IPS DF 6.9 (cell line): ENCODE results near the gene PARD6A.

Experiments used
- DNase-seq: peaks from one replicate; pipeline ENCODE4 v3.0.0-alpha.2; 2013; ENCODE audit warnings: low read depth, low spot score
- H3K27ac ChIP-seq: one replicate; pipeline ENCODE4 v1.5.1; 2013; ENCODE audit warnings: low read length, control low read depth
- H3K27me3 ChIP-seq: 2 replicates; pipeline ENCODE4 v1.6.1; 2013; ENCODE audit warnings: mild to moderate bottlenecking, low read length; ENCODE audit not compliant: control insufficient read depth, insufficient read depth
- H3K36me3 ChIP-seq: 2 replicates; pipeline ENCODE4 v1.6.1; 2013; ENCODE audit warnings: low read length; ENCODE audit not compliant: control insufficient read depth, insufficient read depth
- H3K4me1 ChIP-seq: 2 replicates; pipeline ENCODE4 v1.6.1; 2013; ENCODE audit warnings: low read length; ENCODE audit not compliant: control insufficient read depth, insufficient read depth
- H3K4me3 ChIP-seq: 2 replicates; pipeline ENCODE4 v1.5.1; 2013; ENCODE audit warnings: mild to moderate bottlenecking, low read length
- H3K9me3 ChIP-seq: 2 replicates; pipeline ENCODE4 v1.6.1; 2013; ENCODE audit warnings: low read length, inconsistent platforms; ENCODE audit not compliant: control insufficient read depth, insufficient read depth
- WGBS: extraction: QIAGEN DNeasy Blood & Tissue Kit; methylation state at CpG from one replicate; pipeline ENCODE4 v1.1.7; 2013; ENCODE audit warnings: mixed read lengths, missing lambda C conversion rate; ENCODE audit not compliant: insufficient read length, insufficient coverage; 5-methylcytosine and 5-hydroxymethylcytosine counted together

PARD6A gene

DNA sequence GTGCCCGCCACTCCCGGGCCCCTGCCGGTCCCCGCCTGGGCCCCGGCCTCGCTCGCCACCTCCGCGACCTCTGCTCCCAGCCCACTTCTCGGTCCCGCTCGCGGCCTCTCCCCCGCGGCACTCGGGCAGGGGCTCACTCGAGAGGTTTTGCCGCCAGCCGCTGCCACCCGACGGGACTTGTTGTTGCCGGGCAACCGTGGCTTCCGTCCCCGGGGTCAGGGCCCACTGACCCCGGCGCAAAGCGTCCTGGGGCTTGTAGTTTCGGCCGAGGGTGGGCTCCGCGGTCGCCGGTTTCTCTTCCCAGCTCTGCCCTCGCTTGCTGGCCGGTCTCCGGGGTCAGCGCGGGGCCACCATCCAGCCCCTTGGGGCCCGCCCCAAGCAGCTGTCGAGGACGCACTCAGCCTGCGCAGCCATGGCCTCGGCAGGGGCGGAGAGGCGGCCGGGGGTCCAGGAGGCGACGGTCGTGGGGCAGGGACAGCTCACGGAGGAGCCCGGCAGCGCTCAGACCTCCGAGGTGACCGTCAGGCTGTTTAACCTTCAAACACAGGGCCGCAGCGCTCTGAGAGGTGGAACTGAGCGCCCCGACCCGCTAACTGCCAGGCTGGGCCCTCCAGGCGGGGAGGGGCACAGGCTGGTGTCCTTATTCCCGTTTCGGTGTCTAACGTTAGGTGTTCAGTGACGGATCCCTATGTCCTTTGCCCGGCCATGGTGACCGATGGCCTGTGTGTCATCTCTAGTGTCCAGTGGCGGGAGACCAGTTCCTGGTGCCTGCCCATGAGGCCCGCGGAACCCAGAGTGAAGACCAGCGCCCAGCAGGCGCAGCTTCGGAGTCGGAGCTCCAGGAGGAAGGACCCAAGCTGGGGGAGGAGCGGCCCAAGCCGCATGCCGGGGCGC lies 6.0 kb downstream of the PARD6A start, which contains the start of the genes C16orf86 and ENKD1:
Gene C16orf86, plus strand, starts transcription at position 256 of the 894 bp plus-strand sequence. Its CDS starts 157 bp downstream, at position 413.
Gene ENKD1, minus strand, starts transcription at position 192 of the 894 bp plus-strand sequence. CDS start 308 bp downstream, outside the sequence.
- DNase-seq, result no peak
- Histone ChIP-seq H3K4me1 (peaks cover 4% of the 10 kb centered on the region; the same call in 1 of the 2 replicates), H3K9me3 (no peaks in the 10 kb centered on the region), H3K27me3 (no peaks in the 10 kb centered on the region), H3K36me3 (no peaks in the 10 kb centered on the region), H3K4me3 (peak within 1 kb of the TSS; percentile 73), H3K27ac (no peak within 1 kb of the TSS)
- WGBS, result no CpG with 5 or more reads among the region's 78 CpGs

DNA sequence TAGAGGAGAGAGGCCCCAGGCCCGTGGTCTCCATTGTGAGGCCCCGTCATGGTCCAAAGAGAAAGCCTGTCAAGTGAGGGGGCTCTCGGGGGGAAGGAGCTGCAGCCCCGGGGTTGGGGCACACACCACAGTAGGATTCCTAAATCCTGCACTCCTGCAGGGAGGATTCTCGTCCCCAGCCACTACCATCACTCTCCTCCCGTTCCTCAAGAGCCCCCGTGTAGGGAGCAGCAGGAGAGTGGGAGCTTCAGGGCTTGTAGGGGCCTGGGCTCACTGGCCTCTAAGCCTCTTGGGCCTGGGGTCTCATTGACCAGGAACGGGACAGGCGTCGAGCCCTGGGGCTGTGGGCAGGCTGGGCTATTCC lies 6.7 kb downstream of the PARD6A start:
- H3K4me3 ChIP-seq, result peak overlapping the region; percentile 73; the same call in 1 of the 2 replicates
- no peaks in the 10 kb centered on the region for H3K9me3 ChIP-seq
- H3K36me3 ChIP-seq, result no peaks in the 10 kb centered on the region
- H3K27me3 ChIP-seq, result no peaks in the 10 kb centered on the region
- H3K27ac ChIP-seq, result no peak overlapping the region
- no CpG with 5 or more reads among the region's 10 CpGs for WGBS
- no peak for DNase-seq
- peaks cover 4% of the 10 kb centered on the region; the same call in 1 of the 2 replicates for H3K4me1 ChIP-seq

- Histone ChIP-seq H3K9me3 (no peaks in the 10 kb centered on the region), H3K4me1 (peaks cover 4% of the 10 kb centered on the region; the same call in 1 of the 2 replicates), H3K27me3 (no peaks in the 10 kb centered on the region), H3K4me3 (no peak overlapping the region), H3K36me3 (no peaks in the 10 kb centered on the region), H3K27ac (no peak overlapping the region)
- no peak for DNase-seq
- WGBS, result no CpG with 5 or more reads among the region's 18 CpGs
Observed at GRCh38 chr16:67667817-67668494, 7.2 kb downstream of the PARD6A start.

DNA sequence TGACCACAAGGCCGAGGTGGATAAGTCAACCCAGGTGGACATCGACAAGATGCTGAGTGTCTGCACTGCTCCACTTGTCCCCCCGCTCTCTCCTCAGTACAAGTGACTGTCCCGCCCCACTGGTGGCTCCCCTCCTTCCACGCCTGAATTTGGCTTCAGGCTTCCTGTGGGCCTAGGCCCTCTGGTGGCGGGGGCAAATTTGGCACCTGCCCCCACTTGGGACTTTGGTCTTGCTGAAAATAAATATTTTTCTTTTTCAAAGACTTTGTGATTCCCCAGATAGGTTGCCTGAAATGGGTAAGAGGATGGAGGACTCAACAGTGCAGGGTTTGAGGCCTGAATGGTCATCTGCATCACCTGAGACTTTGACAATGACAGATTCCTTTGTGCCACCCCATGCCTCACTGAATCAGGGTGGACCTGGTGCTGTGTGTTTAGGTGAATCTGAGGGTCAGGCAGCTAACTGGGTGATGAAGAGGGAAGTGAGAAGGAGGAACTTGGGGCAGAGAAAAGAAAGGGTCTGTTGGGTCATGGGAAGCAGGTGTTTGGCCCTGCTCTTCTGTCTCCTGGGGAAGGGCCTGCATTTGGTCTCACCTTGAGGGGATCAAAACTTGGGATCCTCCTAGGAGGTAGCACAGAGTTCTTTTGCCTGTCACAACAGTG lies 7.9 kb downstream of the PARD6A start:
- H3K27ac ChIP-seq, result no peak overlapping the region
- no peaks in the 10 kb centered on the region for H3K9me3 ChIP-seq
- H3K4me1 ChIP-seq, result peaks cover 4% of the 10 kb centered on the region; the same call in 1 of the 2 replicates
- no peak overlapping the region for H3K4me3 ChIP-seq
- H3K27me3 ChIP-seq, result no peaks in the 10 kb centered on the region
- DNase-seq, result no peak
- whole genome bisulfite sequencing, result no CpG with 5 or more reads among the region's 6 CpGs
- H3K36me3 ChIP-seq, result no peaks in the 10 kb centered on the region

GRCh38 chr16:67669499-67670101 lies 8.8 kb downstream of the PARD6A start:
- no peaks in the 10 kb centered on the region for H3K36me3 ChIP-seq
- no peak overlapping the region for H3K4me3 ChIP-seq
- H3K4me1 ChIP-seq, result peaks cover 4% of the 10 kb centered on the region; the same call in 1 of the 2 replicates
- no peak overlapping the region for H3K27ac ChIP-seq
- DNase-seq, result no peak
- H3K9me3 ChIP-seq, result no peaks in the 10 kb centered on the region
- H3K27me3 ChIP-seq, result no peaks in the 10 kb centered on the region
- WGBS, result no CpG with 5 or more reads among the region's 10 CpGs

DNA sequence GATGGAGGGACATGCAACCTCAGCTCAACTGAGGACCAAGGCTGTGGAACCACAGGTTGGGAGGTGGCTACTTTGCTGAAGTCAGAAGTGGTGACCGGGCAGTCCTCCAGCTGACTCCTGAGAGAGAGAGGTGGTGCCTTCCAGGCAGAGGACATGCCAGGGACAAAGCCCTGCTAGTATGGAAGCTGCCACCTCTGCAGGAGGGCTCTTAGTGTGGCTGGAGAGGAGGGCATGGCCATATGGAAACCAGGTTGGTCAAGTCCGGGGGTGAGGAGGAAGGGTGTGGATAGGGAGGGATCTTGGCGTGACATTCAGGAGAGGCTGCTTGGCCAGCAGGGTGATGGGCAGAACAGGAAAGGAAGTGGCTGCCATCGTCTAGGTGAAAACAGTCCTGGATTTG lies 11.5 kb downstream of the PARD6A start:
- Histone ChIP-seq H3K9me3 (no peaks in the 10 kb centered on the region), H3K4me1 (no peaks in the 10 kb centered on the region), H3K36me3 (no peaks in the 10 kb centered on the region), H3K27ac (no peak overlapping the region), H3K4me3 (no peak overlapping the region), H3K27me3 (no peaks in the 10 kb centered on the region)
- WGBS, result no CpG with 5 or more reads among the region's 4 CpGs
- no peak for DNase-seq

DNA sequence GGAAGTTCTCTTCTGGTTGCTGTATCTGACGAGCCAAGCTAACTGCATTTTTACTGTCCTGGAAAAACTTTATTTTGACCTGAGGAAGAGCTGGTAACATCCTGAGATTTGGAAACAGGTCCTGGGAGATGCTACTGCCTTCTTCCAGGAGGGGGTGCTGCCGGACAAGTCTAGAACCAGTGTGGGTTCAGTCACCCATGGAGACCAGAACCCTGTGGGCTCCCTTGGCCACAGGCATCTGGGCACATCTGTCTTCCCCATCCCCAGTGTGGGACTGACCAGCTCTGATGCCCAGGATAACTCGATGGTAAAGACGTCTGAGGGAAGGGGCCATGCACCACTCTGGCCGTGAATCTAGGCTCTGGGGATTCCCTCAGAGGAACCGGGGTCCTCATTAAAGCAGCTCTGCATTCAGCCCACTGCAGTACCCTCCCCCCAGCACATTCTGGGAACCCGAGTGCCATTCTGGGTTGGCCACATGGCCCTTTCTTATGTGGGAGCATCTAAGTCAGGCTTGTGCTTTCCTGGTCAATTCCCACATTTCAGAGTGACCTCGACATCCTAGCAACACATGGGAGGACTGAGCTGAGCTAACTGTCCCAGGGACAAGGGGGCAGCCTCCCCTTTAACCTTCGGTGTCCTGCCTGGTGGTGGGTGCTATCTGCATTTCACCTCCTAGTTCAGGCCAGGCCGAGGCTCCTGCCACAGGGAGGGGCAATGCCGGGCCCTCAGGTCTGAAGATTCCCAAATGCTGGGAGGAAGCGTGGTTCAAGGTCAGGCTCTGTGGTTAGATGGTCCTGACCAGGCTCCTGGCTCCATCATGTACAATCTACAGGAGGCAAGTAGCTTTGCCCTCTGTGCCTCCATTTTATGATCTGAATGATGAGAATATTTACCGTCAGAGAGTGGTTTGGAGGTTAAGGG lies 12.2 kb downstream of the PARD6A start:
- no peak overlapping the region for H3K4me3 ChIP-seq
- no peak overlapping the region for H3K27ac ChIP-seq
- DNase-seq, result no peak
- no peaks in the 10 kb centered on the region for H3K9me3 ChIP-seq
- WGBS, result no CpG with 5 or more reads among the region's 13 CpGs
- no peaks in the 10 kb centered on the region for H3K4me1 ChIP-seq
- no peaks in the 10 kb centered on the region for H3K27me3 ChIP-seq
- H3K36me3 ChIP-seq, result no peaks in the 10 kb centered on the region

GRCh38 chr16:67673712-67674580 lies 13.2 kb downstream of the PARD6A start:
- no CpG with 5 or more reads among the region's 21 CpGs for WGBS
- DNase-seq, result no peak
- H3K27ac ChIP-seq, result no peak overlapping the region
- H3K9me3 ChIP-seq, result no peaks in the 10 kb centered on the region
- no peaks in the 10 kb centered on the region for H3K4me1 ChIP-seq
- no peaks in the 10 kb centered on the region for H3K36me3 ChIP-seq
- no peaks in the 10 kb centered on the region for H3K27me3 ChIP-seq
- no peak overlapping the region for H3K4me3 ChIP-seq
